Activated CD8-positive, alpha-beta memory T cell treated with anti-CD3 and anti-CD28 coated beads for 24 hours (primary cell): ENCODE results near the gene SULF2.

Experiments used
- DNase-seq: peaks from one replicate; pipeline ENCODE4 v3.0.0-alpha.2; 2020

Gene SULF2

GRCh38 chr20:47682028-47682783, 103.1 kb downstream of the SULF2 start:
- no peak for DNase-seq

DNA sequence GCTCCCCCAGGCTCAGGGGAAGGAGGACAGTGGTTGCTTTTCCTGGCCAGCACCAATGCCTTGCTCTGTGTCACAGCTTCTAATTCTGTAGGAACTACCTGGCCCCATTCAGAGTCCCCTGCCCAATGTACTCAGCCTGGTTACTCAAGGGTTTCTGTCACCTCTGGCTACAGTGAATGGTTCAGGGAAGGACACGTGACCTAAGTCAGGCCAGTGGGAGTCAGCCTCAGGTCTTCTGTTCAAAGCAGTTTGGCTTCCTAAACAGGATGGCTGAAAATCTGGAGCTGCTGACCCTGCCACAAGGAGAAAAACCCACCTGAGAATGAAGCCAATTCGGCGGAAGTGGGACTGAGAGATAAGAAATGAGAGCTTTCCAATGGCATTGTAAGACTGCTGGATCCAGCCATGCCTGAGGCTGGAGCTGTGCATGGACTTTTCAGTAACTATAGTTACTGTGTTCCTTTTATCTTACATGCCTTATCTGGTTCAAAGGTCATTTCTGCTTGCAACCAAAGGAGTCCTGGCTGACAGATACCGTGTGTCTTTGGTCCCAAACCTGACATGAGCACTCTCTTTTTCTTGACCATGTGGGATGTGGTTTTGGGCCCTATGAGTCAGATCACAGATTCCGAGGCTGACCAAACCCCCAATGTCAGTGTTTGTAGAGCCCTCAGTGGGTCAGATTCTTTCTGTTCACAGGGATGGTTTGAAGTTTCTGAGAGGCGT, 104.3 kb downstream of the SULF2 start:
- DNase-seq, result no peak

DNA sequence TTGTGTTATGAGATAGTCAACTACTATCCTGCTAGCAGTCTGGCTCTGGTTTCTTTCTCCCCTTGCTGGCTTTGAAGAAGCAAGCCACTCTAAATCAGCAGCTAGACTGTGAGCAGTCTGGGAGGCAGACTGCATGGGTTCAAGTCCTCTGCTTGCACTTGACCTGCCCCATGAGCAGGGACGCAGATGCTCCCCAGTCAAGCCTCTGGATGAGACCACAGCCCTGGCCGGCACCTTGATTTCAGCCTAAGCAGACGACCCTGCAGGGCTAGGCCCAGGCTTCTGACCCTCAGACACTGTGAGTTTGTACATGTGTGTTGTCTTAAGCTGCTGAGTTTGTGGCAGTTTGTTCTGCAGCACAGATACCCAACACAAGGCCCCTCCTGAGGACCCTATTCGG, 105.8 kb downstream of the SULF2 start:
- no peak for DNase-seq

DNA sequence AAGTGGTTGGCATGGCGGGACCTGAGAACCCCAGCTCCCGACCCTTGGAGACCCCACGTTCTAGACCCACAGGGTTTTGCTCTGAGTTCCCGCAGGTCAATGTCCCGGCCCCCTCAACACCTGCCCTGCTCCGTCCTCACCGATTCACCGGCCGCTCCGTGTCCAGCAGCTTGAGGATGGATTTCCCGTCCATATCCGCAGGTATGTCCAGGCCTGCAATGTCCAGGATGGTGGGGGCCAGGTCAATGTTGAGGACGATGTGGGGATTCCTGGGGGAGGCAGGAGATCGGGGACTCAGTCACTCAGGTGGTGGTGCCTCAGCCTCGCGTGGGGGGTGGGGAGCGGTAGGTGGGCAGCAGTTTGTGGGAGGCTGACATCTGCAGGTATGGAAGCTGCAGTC, 106.7 kb downstream of the SULF2 start:
- no peak for DNase-seq

- peak; percentile 85 for DNase-seq
Measured at GRCh38 chr20:47677635-47678453, 107.4 kb downstream of the SULF2 start.

GRCh38 chr20:47676912-47677634, 108.2 kb downstream of the SULF2 start:
- no peak for DNase-seq

DNA sequence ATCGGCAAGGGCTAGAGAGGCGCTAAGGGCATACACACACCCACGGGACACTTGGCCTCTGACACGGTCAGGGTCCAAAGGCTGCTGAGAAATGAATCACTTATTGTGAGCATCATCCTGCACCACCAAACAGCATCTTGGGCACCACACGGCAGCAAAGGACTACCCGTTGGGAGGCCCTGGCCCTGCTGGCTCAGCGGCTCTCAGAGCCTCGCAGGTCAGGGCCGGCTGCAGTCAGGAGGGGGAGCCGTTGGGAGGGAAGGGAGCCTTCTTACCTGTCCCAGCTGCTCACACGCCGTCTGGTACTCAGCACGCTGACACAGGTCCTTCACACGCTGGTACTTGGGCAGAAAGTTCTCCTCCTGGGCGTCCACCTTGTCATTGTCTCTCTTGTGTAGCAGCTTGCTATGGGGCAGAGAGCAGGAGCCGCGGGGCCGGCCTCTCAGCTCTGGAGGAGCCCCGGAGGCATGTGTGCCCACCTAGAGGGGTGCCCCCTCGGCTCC, 109.0 kb downstream of the SULF2 start:
- DNase-seq, result no peak

- no peak for DNase-seq
Measured at GRCh38 chr20:47675190-47676142, 109.8 kb downstream of the SULF2 start.

- no peak for DNase-seq
Measured at GRCh38 chr20:47674686-47675085, 110.6 kb downstream of the SULF2 start.

DNA sequence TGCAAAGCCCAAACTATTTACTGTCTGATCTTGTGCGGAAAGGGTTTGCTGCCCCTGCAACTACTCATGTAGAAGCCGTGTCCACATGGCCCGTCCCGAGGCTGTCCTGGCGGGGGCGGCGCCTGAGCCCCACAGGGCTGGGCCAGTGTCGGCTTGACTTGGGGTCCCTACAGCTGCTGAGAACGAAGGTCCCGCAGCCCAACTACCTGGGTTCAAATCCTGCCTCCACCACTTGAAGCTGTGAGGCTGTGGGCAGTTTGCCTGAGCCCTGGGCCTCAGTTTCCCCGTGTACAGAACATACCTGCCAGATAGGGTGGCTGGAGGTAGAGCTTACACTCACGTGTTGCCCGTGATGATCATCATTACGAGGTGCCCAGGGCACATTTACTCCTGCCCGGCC, 111.1 kb downstream of the SULF2 start:
- no peak for DNase-seq

DNA sequence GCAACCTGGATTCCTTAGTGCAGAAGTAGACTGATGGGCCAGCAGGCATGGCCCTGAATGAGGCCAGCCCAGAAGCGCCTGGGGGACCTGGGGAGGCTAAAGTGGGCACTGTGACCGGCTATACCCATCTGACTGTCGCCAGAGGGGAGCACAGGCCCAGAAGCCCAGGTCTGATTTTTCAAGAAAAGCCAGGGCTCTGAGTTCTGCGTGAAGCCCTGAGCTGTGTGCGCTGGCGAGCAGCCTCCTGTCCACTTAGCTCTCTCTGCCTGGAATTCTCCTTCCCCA, 111.7 kb downstream of the SULF2 start:
- no peak for DNase-seq

GRCh38 chr20:47672886-47673670, 112.2 kb downstream of the SULF2 start:
- DNase-seq, result no peak

GRCh38 chr20:47672166-47672565, 113.1 kb downstream of the SULF2 start:
- no peak for DNase-seq

GRCh38 chr20:47670913-47671312, 114.4 kb downstream of the SULF2 start:
- no peak for DNase-seq

DNA sequence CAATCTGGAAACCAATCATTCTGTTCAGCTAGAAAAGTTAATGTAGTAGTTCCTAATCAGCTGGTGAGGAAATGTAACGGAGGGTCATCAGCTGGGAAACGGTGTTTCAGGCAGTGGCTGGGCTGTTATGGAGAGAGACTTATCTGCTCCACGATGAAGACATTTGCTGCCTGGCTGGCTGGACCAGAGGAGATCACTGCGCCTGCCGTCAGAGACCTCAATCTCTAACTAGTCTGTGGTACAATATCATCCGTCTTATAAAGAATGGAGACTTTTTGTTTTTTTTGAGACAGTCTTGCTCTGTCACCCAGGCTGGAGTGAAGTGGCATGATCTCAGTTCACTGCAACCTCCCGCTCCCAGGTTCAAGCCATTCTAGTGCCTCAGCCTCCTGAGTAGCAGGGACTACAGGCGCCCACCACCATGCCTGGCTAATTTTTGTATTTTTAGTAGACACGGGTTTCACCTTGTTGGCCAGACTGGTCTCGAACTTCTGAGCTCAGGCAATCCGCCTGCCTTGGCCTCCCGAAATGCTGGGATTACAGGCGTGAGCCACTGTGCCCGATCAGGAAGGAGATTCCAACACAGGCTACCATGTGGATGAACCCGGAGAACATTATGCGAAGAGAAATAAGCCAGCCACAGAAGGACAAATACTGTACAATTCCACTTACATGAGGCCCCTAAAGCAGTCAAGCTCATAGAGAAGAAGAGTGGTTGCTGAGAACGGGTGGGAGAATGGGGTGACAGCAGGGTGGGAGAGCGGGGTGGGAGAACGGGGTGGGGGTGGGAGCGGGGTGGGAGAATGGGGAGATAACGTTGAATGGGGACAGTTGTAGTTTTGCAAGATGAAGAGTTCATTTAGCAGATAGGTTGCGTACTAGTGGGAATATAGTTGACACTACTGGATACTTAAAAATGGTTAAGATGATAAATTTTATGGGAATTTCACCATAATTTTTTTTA, 115.1 kb downstream of the SULF2 start:
- DNase-seq, result no peak

DNA sequence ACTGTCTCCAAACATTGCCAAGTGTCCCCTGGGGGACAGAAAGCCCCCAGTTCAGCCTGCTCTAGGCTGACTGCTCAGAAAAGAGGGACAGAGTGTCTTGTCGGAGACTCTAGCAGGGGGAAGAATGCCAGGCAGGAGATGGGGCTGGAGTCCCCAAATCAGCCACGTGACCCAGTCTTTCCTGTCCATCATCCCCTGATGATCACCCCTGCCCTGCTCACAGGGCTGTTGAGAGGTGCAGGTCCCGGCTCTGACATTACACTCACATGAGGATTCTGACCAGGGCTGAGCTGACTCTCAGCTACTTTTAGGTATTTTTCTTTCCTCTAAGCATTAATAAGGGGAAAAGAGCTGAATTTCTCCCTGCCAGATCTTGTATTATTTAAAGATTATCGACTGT, 115.8 kb downstream of the SULF2 start:
- no peak for DNase-seq

GRCh38 chr20:47669152-47669425, 116.2 kb downstream of the SULF2 start:
- no peak for DNase-seq

DNA sequence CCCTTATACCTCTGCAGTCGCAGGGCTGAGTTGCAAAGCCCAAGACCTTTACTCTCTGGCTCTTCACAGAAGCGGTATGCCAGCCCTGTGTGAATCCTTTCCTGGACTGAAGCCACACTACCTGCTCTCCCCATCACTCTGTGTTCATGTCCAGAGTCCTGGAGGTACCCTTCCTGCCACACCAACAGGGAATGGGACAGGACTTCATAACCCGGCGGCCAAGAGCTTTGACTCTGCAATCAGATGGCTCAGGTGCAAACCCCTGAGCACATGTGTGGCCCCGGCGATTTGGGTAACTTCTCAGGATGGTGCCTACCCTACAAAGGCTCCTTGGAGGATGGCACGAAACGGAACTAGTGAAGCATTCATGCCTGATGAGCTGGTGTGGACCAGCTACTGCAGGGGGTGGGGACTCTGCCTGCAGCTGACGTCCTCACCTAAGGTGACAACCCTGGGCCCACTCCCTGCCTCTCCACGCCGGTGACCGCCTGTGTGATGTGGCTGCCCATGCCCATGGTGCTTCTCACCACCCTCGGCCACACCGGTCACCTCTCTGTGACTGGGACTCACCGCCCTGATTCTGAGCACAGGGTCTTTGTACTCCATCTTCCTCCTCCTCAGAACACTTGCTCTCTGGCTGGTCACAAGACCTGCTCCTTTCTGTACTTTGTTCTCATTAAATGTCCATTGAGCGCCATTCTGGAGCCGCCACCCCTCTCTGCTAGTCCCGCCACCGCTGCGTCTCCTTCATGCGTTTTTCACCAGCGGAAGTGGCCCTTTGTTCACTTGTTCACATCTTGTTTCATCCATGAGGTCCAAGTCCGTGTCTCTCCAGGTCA, 116.7 kb downstream of the SULF2 start:
- DNase-seq, result no peak
